Loucy (cell line): ENCODE measurements around the gene HECTD1.

Experiments
- CTCF ChIP-seq: fragments of 200-600 bp; sonication (generic); conservative IDR thresholded peaks from 2 replicates; pipeline ENCODE4 v1.5.1; 2014; ENCODE audit warnings: mild to moderate bottlenecking, antibody characterized with exemption, low read length
- EZH2phosphoT487 ChIP-seq: fragments of 200-600 bp; IDR thresholded peaks from 2 replicates; pipeline ENCODE4 v1.6.1; 2018; ENCODE audit warnings: antibody characterized with exemption, mild to moderate bottlenecking, moderate library complexity, borderline replicate concordance

GRCh38 chr14:31097081-31097480 is 110.5 kb downstream of the HECTD1 start:
- no peak for TF ChIP-seq CTCF
- no peak for TF ChIP-seq EZH2phosphoT487
